GM12891 (cell line): ENCODE results near the gene RXFP4.

Source experiments
- POLR2A ChIP-seq: IDR thresholded peaks from 2 replicates; pipeline ENCODE4 v1.6.1; 2011; ENCODE audit warnings: low read depth, low read length, control low read depth
- POLR2AphosphoS5 ChIP-seq: IDR thresholded peaks from 2 replicates; pipeline ENCODE4 v1.6.1; 2011; ENCODE audit warnings: low read depth, low read length, control low read depth
- SPI1 ChIP-seq: IDR thresholded peaks from 2 replicates; pipeline ENCODE4 v1.6.1; 2011; ENCODE audit warnings: low read depth, low read length, control low read depth
- TAF1 ChIP-seq: IDR thresholded peaks from 2 replicates; pipeline ENCODE4 v1.6.1; 2011; ENCODE audit warnings: low read depth, low read length, control low read depth

- TF ChIP-seq POLR2A (no peak), POLR2AphosphoS5 (no peak), SPI1 (no peak), TAF1 (no peak)
These were observed 21.3 kb downstream of the RXFP4 start for GRCh38 chr1:155962599-155963211.
